Skeletal muscle cell (primary cell): ENCODE measurements around the gene LARGE2.

Experiments
- DNase-seq: peaks from one replicate; pipeline ENCODE4 v3.0.0-alpha.2; 2010; ENCODE audit warnings: low read depth
- H3K4me3 ChIP-seq: 2 replicates; pipeline ENCODE4 v1.5.1; 2011; ENCODE audit warnings: low read depth, mild to moderate bottlenecking, control low read depth, low read length, moderate library complexity

LARGE2 gene

DNA sequence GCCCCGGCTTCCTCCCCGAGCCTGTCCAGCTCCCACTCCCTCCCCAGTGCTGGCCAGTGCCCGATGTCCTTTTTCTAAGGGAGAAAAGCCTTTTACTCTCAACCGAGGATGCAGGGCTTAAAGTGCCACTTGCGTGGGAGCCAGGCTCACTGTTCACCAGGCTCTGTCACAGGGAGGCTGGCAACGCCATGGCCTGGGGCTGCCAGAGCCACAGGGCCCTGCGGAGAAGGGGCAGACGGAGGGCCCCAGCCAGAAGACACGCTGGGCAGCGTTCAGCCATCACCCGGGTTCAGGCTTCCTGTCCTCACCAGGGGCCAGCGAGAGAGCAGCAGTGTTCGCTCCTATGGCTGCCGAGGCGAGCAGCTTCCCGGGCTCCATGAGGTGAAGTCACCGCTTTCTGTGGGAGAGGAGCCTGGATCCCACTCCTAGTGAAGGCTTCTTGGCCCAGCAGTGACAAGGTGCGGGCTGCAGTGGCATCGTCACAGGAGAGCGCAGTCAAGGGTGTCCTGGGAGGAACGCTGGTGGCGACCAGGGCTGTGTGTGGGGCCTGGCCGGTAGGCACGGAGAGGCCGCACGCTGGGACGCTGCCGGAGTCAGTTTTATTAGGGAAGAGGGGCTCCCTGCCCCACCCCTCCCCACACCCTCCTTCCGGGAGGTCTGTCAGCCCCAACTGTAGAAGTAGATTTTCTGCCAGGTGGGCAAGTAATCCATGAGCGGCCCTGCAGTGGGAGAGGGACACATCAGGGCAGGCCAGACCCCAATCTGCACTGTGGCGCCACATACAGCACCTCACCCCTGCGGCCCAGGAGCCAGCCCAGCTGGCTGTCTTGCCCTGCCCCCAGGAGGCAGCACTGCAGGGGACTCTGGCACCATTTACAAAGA is 12.6 kb upstream of the LARGE2 start:
- H3K4me3 ChIP-seq = no peak overlapping the region
- DNase-seq = no peak

DNA sequence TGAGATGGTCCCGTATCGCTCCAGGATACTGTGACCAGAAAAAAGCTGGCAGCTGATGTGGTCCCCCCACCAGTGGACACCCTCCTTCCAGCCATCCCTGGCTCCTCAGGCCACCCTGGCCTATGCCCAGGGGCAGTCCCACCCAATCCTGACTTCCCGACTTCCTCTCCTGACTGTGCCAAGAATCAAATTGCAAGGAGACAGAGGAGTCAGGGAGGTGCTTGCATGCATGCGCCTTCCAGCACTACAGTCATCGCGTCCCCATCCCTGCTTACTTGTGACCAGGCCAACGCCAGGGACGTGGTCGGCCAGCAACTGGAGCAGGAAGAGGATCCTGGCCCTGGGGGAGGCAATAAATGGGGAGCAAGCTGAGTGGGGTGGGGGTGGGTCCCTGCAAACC is 11.8 kb upstream of the LARGE2 start:
- H3K4me3 ChIP-seq = no peak overlapping the region

DNA sequence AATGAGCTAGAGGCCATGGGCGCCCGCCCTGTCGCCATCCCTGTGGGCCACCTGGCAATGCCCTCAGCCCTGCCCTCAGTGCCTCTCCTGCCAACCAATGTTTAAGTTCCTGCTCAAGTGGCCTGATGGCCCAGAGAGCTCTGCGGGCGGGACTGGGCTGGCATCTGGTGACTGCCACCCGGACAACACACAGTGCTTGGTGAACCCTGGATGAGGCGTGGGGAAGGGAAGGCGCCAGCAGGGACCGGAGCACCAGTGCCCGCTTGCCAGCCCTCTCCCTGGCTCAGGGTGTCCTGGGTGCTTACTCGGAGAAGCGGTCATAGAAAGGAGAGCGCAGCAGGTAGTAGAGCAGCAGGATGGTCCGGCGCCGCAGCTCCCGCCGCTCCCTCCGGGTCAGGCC is 8.9 kb upstream of the LARGE2 start:
- H3K4me3 ChIP-seq = no peak overlapping the region

More for the DNA sequence above, 11.8 kb upstream of the LARGE2 start:
- DNase-seq = no peak

DNA sequence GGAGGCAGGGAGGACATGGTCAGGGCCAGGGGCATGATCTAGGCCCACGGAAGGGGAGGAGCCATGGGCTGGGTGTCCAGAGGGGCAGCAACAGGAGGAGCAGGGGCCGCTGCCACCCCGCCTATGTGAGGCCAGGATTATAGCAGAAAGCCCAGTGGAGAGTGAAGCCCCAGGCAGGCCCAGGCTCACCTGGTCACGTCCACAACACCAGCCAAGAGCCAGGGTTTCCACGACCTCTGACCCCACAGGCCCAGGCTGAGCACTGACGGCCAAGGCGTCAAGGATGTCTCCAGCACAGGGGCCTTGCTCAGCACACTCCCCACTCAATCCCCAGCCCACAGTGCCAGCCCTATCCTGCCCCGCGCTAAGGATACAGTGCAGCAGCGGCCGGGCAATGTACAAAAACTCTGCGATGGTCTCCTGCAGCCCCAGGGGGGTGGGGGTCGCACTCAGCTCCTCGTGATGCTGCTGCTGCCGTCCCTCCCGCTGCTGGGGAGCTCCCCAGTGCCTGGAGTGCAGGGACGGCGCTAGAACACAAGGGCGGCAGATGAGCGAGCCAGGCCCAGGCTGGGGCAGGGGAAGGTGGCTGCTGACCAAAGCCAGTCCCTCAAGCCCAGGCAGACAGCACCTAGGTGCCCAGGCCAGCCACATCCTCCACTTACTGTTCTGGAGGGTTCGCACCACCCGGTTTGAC is 8.4 kb upstream of the LARGE2 start:
- H3K4me3 ChIP-seq = no peak overlapping the region
- no peak for DNase-seq

More for the DNA sequence above, 8.9 kb upstream of the LARGE2 start:
- DNase-seq = no peak

DNA sequence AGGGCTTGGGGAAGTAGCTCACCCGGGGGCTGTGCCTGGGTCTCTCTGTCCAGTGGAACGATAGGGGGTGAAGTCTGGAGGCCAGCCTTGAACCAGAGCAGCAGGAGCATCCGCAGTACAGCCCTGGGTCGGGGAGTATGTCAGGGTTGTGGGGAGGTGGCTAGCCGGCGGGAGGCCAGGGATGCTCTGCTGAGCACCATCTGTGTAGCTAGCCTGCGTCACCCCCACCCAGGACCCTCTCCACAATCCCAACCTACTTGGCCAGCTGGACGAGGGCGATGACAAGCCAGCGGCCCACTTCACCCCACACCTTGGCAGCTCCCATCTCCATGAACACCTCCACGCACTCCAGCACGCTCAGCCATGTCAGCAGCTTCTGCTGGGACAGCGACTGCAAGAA is 7.0 kb upstream of the LARGE2 start:
- no peak for DNase-seq
- no peak overlapping the region for H3K4me3 ChIP-seq

DNA sequence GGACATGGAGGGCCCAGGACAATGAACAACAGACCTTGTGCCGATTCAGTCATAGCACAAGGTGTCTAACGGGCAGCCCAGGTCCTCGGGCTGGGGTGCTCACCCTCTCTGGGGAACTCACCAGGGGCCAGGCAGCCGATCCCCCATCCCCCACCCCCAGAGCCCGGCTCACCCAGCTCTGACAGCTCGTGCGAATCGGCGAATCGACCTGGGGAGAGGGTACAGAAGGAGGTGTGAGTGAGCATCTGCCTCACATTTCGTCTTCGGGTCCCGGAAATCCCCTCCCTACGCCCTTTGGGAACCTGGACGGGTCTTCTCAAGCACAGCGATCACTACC is 5.2 kb upstream of the LARGE2 start:
- no peak for DNase-seq

DNA sequence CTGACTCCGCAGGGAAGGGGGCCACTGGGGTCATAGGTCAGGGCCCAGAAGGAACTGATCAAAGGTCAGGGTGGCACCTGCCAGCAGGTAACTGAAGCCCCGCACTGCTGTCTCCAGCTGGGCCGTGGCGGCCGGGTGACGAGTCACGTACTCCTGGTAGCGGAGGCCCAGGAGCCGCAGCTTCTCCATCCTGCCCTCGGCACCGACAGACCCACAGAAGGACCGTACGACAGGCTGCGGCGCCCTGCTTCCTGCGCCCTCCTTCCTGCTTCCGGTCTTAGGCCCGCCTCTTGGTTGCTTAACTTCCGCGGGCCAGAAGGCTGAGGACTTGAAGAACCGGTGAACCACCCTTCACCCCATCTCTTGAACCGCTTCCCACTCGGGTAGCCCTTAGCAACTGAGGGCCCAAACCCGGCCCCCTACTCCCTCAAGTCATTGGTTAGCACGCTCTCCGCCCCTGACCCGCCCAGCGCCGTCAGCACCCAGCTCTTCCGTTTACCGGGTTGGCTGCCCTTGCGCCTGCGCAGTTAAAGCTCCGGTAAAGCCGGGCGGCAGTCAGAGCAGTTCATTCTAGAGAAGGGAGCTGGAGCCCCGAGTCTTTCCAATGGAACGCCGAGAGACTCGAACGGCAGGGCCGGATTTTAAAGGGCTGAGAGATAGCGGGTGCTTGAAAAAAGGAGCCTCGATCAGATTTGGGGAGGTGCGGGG is 4.7 kb upstream of the LARGE2 start, which contains the start of gene PEX16:
Gene PEX16 (minus strand): TSS at position 255 of the 708 bp plus-strand sequence. CDS start 66 bp downstream, at position 189.
- peak within 1 kb of the TSS; percentile 99 for H3K4me3 ChIP-seq
- peak; percentile 99 for DNase-seq

More for the DNA sequence above, 5.2 kb upstream of the LARGE2 start:
- peak overlapping the region; percentile 99 for H3K4me3 ChIP-seq

DNA sequence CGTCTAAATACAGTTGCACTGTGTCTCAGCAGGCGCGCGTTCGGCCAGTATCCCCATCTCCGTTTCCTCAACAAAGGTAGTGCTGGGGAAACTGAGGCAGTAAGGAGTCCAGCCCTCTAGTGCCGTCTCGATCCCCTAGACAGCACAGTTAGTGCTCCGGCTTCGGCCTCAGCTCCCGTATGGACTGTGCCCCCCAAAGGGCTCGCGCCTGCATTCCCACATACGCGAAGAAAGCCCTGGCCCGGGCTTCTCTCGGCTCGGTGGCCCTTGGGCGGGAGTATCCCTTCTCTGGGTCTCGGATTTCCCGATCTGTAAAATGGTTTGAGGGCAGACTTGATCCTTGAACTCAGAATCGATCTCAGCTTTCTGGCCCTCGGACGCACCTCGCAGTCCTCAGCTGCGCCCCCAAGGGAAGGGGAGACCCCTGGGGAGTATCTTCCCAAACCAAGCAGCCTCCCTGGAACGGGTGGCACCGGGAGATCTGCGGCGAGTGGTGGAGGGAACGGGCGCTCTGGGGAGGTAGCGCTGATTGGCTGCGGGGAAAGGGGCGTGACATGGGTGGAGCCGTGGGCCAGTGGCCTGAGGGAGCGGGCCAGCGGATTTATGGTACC is 4.0 kb upstream of the LARGE2 start:
- peak; percentile 28 for DNase-seq
- peak overlapping the region; percentile 99 for H3K4me3 ChIP-seq

DNA sequence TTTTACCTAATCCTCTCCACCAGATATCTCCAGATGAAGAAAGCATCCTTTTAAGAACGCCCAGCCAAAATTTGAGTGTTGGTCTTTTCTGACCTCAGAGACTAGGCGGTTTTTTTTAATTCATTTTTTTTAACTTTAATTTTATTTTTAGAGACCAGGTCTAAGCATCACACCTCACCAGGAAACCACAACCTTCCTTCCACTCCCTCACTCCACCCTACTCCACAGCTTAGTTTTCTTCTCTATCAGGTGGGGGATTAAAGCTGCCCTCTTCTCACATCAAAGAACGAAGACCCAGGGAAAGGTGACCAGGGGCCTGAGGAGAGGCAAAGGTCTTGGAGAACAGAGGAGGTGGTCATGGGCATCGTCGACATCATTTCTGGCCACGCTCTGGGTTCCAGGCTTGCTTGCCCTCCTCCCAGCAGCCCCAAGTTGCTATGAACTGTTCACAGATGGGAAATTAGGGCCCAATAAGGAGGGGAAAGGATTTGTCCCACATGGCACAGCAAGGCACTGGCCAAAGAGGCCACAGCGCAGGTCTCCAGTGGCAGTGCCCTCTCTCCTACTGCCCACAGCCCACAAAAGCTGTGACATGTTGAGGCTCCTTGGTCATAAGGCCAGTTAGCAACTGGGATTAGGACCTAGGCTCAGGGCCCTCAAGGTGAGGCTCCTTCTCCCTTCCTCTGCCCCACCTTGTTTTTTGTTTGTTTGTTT is 3.3 kb upstream of the LARGE2 start:
- no peak for DNase-seq
- H3K4me3 ChIP-seq = peak overlapping the region; percentile 99

DNA sequence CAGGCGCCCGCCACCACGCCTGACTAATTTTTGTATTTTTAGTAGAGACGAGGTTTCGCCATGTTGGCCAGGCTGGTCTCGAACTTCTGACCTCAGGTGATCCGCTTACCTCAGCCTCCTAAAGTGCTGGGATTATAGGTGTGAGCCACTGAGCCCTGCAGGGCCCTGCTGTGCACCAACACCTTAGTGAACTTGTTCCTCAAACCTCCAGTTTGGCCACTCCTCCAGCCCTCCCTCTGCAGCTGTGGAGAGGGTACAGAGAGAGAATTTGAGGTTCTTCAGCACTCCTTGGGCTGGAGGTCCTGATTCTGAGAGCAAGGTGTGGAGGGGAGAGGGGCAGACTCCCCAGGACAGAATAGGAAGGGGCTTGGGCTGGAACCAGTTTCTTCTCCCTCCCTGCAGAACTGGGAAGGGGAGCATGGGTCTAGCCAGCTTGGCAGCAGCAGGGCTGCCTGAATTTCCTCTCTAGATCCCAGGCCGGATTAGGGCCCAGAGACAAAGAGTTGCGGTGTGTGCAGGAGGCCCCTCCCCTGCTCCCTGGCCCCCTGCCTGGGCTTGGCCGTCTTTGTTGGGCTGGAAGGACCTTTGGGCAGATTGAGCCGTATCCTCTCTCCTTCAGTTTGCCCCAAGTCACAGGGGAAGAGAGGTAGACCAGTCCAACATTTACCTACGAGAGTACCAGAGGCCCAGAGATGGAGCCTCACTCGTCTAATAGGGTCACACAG is 2.5 kb upstream of the LARGE2 start:
- no peak for DNase-seq
- no peak overlapping the region for H3K4me3 ChIP-seq

DNA sequence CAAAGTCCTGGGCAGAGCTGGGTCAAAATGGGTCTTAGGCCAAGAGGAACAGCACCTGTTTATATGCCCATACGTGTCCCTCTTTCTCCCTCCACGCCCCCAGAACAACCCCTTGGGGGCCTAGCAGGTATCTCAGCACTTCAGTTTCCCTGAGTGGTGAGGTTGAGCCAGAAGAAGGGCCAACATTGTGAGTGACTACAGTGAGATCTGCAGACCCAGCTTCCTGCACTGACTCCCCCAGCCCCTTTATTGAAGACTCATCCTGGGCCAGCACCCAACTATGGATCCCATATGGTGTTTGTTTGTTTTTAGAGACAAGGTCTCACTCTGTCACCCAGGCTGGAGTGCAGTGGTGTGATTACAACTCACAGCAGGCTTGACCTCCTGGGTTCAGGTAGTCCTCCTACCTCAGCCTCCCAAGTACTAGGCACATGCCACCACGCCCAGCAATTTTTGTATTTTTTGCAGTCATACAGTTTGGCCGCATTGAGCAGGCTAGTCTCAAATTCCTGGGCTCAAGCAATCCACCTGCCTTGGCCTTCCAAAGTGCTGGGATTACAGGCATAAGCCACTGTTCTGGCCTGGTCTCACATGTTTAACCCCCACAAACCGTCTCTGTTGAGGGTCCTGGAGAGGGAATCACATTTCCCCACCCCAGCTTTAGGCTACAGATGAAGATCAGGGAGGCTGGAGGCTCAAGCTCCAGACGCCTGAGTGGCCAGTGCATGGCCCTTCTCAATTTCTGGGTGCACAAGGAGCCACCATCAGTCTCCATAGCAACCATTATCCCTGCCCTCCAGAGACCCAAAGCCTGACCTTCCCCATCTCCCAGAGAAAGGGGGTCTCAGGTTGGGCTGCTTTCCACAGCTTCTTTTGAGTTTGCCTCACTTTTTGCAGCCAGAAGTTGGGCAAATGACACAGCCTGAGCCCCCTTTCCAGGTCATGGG is 1.7 kb upstream of the LARGE2 start:
- no peak for DNase-seq
- H3K4me3 ChIP-seq = no peak overlapping the region

DNA sequence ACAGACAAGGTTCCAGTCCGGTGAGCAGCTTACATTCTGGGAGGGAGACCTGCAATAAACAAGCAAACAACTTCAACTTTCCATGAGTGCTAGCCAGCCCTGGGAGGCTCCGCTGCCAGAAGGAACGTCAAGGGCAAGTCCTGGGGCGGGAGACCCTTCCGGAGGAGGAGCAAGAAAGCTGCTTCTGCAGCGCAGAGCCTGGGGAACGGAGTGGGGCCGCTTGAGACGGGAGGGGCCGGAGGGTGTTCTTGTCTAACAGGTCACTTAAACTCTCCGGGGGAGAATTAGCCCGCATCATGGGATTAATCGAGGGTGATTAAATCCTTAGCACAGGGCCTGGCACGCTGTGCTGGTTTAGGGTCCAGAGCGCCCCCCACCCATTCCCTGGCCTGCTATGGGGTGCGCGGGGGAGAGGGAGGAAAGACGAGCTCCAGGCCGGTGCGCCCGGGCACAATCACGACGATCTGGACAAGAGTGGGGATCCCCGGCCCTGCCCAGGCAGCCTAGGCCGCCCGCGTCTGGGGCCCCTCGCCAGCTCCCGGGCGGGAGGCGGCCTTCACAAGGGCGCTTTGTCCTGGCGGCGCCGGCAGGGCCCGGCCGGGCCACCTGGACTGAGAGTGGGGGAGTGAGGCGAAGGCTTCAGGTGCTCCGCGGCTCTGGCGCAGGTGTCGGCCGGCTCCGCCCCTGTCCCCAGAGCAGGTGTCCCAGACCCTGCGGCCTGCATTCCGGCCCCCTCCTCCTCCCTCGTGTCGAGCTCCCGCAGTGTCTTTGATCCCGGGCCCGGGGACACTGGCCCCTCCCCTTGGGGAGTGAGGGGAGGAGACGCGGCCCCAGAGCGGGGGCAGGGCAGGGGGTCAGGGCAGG is 663 bp upstream of the LARGE2 start:
- H3K4me3 ChIP-seq = no peak overlapping the region
- DNase-seq = no peak

DNA sequence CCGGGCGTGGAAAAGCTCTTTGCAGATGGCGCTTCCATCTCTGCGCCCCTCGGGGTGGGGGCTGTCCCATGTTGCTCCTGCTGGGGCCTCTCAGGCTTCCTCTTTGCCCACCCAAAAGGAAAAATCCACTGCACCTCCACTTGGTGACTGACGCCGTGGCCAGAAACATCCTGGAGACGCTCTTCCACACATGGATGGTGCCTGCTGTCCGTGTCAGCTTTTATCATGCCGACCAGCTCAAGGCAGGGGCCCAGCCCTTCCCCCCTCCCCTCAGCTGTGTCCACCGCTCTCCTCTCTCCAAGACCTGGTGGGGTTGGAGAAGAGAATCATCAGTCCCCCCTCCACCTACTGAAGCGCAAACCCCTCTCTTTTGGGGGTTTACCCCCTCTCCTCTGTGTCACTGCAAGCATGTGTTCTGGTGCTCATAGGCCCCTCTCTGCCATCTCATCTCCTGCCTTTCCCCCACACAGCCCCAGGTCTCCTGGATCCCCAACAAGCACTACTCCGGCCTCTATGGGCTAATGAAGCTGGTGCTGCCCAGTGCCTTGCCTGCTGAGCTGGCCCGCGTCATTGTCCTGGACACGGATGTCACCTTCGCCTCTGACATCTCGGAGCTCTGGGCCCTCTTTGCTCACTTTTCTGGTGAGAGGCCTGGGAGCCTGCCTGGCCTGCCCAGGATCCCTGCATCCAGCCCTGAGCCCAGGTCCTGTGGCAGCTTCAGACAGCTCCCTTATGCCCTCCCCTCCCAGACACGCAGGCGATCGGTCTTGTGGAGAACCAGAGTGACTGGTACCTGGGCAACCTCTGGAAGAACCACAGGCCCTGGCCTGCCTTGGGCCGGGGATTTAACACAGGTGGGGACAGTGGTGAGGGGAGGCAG is 1.8 kb downstream of the LARGE2 start:
- H3K4me3 ChIP-seq = no peak overlapping the region
- DNase-seq = no peak

DNA sequence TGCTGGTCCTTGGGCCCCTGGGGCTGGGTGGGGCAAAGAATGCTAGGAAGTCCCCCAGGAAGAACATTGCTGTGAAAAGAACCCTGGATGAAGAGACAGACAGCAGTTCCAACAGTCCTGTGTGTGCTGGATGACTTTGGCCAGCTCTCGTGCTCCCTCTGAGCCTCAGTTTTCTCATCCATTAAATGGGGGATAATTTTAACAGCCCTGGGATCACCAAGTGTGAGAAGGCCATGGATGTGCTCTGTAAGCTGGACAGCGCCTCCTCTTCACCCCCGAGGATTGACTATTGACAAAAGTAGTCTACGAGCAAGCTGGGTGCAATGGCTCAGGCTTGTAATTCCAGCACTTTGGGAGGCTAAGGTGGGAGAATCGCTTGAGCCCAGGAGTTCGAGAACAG is 2.5 kb downstream of the LARGE2 start:
- H3K4me3 ChIP-seq = no peak overlapping the region
- DNase-seq = no peak

DNA sequence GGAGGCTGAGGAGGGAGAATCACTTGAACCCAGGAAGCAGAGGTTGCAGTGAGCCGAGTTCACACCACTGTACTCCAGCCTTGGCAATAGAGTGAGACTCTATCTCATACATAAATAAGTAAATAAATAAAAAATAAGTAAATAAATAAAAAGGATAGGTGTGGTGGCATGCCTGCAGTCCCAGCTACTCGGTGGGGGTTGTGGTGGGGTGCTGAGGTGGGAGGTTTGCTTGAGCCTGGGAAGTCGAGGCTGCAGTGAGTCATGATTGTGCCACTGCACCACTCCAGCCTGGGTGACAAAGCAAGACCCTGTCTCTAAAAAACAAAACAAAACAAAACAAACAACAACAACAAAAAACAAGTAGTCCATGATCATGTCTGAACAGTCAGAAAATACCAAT is 3.1 kb downstream of the LARGE2 start:
- H3K4me3 ChIP-seq = no peak overlapping the region
- no peak for DNase-seq

DNA sequence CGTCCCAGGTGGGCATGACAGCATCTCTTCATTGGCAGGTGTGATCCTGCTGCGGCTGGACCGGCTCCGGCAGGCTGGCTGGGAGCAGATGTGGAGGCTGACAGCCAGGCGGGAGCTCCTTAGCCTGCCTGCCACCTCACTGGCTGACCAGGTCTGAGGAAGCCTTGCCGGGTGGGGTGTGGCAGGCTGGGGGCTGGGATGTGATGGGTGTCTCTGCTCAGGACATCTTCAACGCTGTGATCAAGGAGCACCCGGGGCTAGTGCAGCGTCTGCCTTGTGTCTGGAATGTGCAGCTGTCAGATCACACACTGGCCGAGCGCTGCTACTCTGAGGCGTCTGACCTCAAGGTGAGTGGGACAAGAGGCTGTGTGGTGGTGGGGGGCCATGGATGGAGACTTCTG is 3.5 kb downstream of the LARGE2 start:
- DNase-seq = no peak
- H3K4me3 ChIP-seq = no peak overlapping the region
